ENCODE results near the gene TOM1. TPM values are rescaled to one million over a fixed set of nuclear protein-coding genes. Genes with fewer than 3 reads are reported as not detected.

Gene TOM1
- polyA plus RNA-seq, 1 of the 3 experiments (the other 2 are of a cell fraction): 26.9 TPM

- TF ChIP-seq IRF3 (IDR thresholded peaks at IDR 0.05; ENCODE audit: low read depth, low read length) (no peak), TEAD4 (IDR thresholded peaks at IDR 0.05; ENCODE audit: borderline replicate concordance, insufficient read depth) (no peak), NRF1 (IDR thresholded peaks at IDR 0.05; ENCODE audit: low read depth, low read length) (no peak), ZBTB33 (IDR thresholded peaks at IDR 0.05; ENCODE audit: borderline replicate concordance, low read depth) (no peak), POLR2AphosphoS5 (IDR thresholded peaks at IDR 0.05; ENCODE audit: low read depth, low read length) (no peak), USF2 (IDR thresholded peaks at IDR 0.05; ENCODE audit: borderline replicate concordance, low read depth, low read length) (no peak), PBX3 (IDR thresholded peaks at IDR 0.05) (no peak), CTCF (IDR thresholded peaks at IDR 0.05) (no peak)
These were observed 25.1 kb downstream of the TOM1 start (continued) for GRCh38 chr22:35324762-35325161.

- H2AFZ ChIP-seq (ENCODE audit: low read depth): no peak overlapping the region
- no peaks in the 10 kb centered on the region for H3K9me2 ChIP-seq
- H3K27ac ChIP-seq (ENCODE audit: low read depth in 2 of 2, low read length in 1 of 2): no peak overlapping the region
- no peaks in the 10 kb centered on the region for H4K20me1 ChIP-seq (ENCODE audit: insufficient read depth)
- 90% methylated on average over 5 of the region's 5 CpGs for WGBS (ENCODE audit: low lambda C conversion rate)
- H3K36me3 ChIP-seq (replicated peaks in 1 of 2; ENCODE audit: control insufficient read depth in 1 of 2, insufficient read depth in 2 of 2, low read length in 1 of 2): peaks cover 35 to 54% of the 10 kb centered on the region in 2 experiments
- no peak overlapping the region for H3K4me2 ChIP-seq
- H3K4me1 ChIP-seq (ENCODE audit: control insufficient read depth in 1 of 2, insufficient read depth in 2 of 2, low read depth in 1 of 2, low read length in 1 of 2): no peaks in the 10 kb centered on the region
- CTCF ChIA-PET: no interaction called here
- H3F3A ChIP-seq (replicated peaks; ENCODE audit: insufficient read depth): peaks cover 6% of the 10 kb centered on the region
- H3K4me3 ChIP-seq (ENCODE audit: low read depth in 2 of 2, low read length in 1 of 2): no peak overlapping the region
- DNase-seq: no peak
- POLR2A ChIA-PET: no interaction called here
- no peak overlapping the region for H3K9ac ChIP-seq
- no peaks in the 10 kb centered on the region for H3K79me2 ChIP-seq (ENCODE audit: insufficient read depth)
- no peaks in the 10 kb centered on the region for H3K27me3 ChIP-seq (ENCODE audit: insufficient read depth)
- no peaks in the 10 kb centered on the region for H3K9me3 ChIP-seq
- TF ChIP-seq USF2 (IDR thresholded peaks at IDR 0.05; ENCODE audit: borderline replicate concordance, low read depth, low read length) (no peak), EZH2phosphoT487 (IDR thresholded peaks at IDR 0.05; ENCODE audit: borderline replicate concordance, low read depth) (no peak), REST (IDR thresholded peaks at IDR 0.05; ENCODE audit: low read depth, low read length) (no peak), ELF1 (IDR thresholded peaks at IDR 0.05) (no peak), YY1 (IDR thresholded peaks at IDR 0.05; ENCODE audit: low read depth) (no peak), MXI1 (IDR thresholded peaks at IDR 0.05; ENCODE audit: low read depth, low read length) (no peak), TCF12 (IDR thresholded peaks at IDR 0.05) (no peak), IRF3 (IDR thresholded peaks at IDR 0.05; ENCODE audit: low read depth, low read length) (no peak), MAX (IDR thresholded peaks at IDR 0.05; ENCODE audit: low read depth) (no peak), SMC3 (IDR thresholded peaks at IDR 0.05; ENCODE audit: low read depth, low read length) (no peak)
These were observed 25.5 kb downstream of the TOM1 start for GRCh38 chr22:35325209-35325608.

Measured in SK-N-SH (cell line).